ENCODE results near the gene MOCS2. TPM values are rescaled to one million over a fixed set of nuclear protein-coding genes. Genes with fewer than 3 reads are reported as not detected.

The MOCS2 gene
- total and polyA plus RNA-seq, 9 of the 15 experiments (the other 6 are each of a cell fraction or from before 2014, with no cell fraction given), result 33.0 to 74.5 (median 48.4) TPM

DNA sequence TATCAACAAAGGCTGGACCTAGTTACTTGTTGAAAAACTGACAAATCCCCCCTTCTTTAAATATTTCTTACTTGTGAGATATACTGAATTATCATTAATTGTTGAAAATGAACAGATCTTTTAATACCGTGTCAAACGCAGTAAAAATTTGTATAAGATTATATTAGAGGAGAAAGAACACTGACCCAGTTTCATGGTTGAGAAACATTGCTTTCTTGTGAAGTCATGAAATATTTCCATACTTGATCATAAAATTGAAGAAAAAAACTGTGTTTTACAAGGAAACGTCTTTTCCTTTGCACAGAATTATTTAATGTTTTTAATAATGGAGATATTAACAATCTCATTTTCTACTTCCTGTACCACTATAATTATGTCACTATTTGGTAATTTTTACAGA is 45.8 kb downstream of the MOCS2 start (continued):
- no peak for TF ChIP-seq BRD9 (IDR thresholded peaks at IDR 0.05; ENCODE audit: low read depth, partially characterized antibody)
- TF ChIP-seq HEY1 (CRISPR knock-in tag; IDR thresholded peaks at IDR 0.05; ENCODE audit: borderline replicate concordance), result no peak

DNA sequence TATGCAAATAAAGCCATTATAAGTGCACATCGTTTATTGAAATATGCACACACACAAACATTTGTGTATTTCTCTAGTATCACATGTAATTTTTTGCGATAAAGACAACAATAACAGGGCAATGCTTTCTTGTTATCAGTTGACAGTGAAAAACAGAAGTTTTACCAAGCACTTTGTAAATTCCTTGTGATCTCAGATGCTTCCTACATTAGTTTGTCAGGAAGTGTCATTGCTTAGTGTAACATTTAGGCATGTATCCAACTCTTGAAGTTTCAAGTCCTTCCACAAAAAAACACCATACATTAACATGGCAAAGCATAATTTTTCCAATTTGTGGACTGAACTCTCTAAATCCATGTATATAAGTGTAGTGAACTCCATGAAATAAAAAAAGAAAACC is 46.4 kb downstream of the MOCS2 start:
- Histone ChIP-seq H3K79me2 (ENCODE audit: control insufficient read depth, insufficient read depth, low read length) (no peaks in the 10 kb centered on the region), H2AFZ (ENCODE audit: low read depth, low read length) (no peak overlapping the region), H3K27me3 (ENCODE audit: control insufficient read depth in 2 of 2, insufficient read depth in 2 of 2, low read length in 2 of 2) (peaks cover 0 to 1% of the 10 kb centered on the region in 2 experiments; a peak in 1 of 5 replicates), H3K9ac (ENCODE audit: insufficient read depth in 1 of 2, low read depth in 2 of 2, low read length in 2 of 2) (no peak overlapping the region), H3K4me1 (replicated peaks in 1 of 2; ENCODE audit: control insufficient read depth in 2 of 2, insufficient read depth in 2 of 2, low read length in 2 of 2) (no peaks in the 10 kb centered on the region), H3K27ac (ENCODE audit: extremely low read depth, low read depth, low read length) (no peak overlapping the region), H3K4me2 (ENCODE audit: insufficient read depth, low read length) (no peak overlapping the region), H3K36me3 (ENCODE audit: control insufficient read depth, insufficient read depth, low read length) (no peaks in the 10 kb centered on the region), H3K9me3 (replicated peaks; ENCODE audit: control insufficient read depth, insufficient read depth, low read depth, low read length) (no peaks in the 10 kb centered on the region), H3K9me1 (ENCODE audit: control insufficient read depth, insufficient read depth, low read length) (no peaks in the 10 kb centered on the region), H3K4me3 (no peak overlapping the region), H4K20me1 (replicated peaks; ENCODE audit: control insufficient read depth, insufficient read depth, low read length) (no peaks in the 10 kb centered on the region; the same call in 1 of the 2 replicates)
- POLR2A ChIA-PET, result no interaction called here
- CTCF ChIA-PET (ENCODE audit: low intra/inter-chr PET ratio), result no interaction called here
- WGBS (ENCODE audit: insufficient coverage, low coverage, missing lambda C conversion rate), result 0% methylated on average over 2 of the region's 2 CpGs
- intact Hi-C loops (cut with micrococcal nuclease), result no loop called here
- FAIRE-seq (no peak), DNase-seq (ENCODE audit: extremely low read depth in 1 of 4, low spot score in 3 of 4) (no peak), ATAC-seq (no peak)
- in situ Hi-C loops (cut with MboI), result no loop called here
- no TSS peak for BruUV-seq (replicated peaks)
- no peak for TF ChIP-seq RBM34 (IDR thresholded peaks at IDR 0.05; ENCODE audit: borderline replicate concordance, insufficient read depth, low read length)
- TF ChIP-seq ZNF224 (CRISPR knock-in tag; IDR thresholded peaks at IDR 0.05), result no peak
- TF ChIP-seq, protein P1, sequence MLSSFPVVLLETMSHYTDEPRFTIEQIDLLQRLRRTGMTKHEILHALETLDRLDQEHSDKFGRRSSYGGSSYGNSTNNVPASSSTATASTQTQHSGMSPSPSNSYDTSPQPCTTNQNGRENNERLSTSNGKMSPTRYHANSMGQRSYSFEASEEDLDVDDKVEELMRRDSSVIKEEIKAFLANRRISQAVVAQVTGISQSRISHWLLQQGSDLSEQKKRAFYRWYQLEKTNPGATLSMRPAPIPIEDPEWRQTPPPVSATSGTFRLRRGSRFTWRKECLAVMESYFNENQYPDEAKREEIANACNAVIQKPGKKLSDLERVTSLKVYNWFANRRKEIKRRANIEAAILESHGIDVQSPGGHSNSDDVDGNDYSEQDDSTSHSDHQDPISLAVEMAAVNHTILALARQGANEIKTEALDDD (IDR thresholded peaks at IDR 0.05), result no peak
- no peak for TF ChIP-seq SMARCA4 (IDR thresholded peaks at IDR 0.05)
- TF ChIP-seq, protein P2, sequence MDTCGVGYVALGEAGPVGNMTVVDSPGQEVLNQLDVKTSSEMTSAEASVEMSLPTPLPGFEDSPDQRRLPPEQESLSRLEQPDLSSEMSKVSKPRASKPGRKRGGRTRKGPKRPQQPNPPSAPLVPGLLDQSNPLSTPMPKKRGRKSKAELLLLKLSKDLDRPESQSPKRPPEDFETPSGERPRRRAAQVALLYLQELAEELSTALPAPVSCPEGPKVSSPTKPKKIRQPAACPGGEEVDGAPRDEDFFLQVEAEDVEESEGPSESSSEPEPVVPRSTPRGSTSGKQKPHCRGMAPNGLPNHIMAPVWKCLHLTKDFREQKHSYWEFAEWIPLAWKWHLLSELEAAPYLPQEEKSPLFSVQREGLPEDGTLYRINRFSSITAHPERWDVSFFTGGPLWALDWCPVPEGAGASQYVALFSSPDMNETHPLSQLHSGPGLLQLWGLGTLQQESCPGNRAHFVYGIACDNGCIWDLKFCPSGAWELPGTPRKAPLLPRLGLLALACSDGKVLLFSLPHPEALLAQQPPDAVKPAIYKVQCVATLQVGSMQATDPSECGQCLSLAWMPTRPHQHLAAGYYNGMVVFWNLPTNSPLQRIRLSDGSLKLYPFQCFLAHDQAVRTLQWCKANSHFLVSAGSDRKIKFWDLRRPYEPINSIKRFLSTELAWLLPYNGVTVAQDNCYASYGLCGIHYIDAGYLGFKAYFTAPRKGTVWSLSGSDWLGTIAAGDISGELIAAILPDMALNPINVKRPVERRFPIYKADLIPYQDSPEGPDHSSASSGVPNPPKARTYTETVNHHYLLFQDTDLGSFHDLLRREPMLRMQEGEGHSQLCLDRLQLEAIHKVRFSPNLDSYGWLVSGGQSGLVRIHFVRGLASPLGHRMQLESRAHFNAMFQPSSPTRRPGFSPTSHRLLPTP (IDR thresholded peaks at IDR 0.05; ENCODE audit: borderline replicate concordance, extremely low read depth, insufficient read length), result no peak
- TF ChIP-seq ZNF165 (CRISPR knock-in tag; IDR thresholded peaks at IDR 0.05; ENCODE audit: borderline replicate concordance), result no peak
- no peak for TF ChIP-seq ZNF311 (CRISPR knock-in tag; IDR thresholded peaks at IDR 0.05)
- no peak for TF ChIP-seq KDM1A (IDR thresholded peaks at IDR 0.05)
- TF ChIP-seq HINFP (tag; conservative IDR thresholded peaks at IDR 0.05; ENCODE audit: low read depth), result no peak
- TF ChIP-seq KLF16 (IDR thresholded peaks at IDR 0.05), result no peak
- TF ChIP-seq FOXA1 (IDR thresholded peaks at IDR 0.05; ENCODE audit: borderline replicate concordance), result no peak
- TF ChIP-seq, protein P3, sequence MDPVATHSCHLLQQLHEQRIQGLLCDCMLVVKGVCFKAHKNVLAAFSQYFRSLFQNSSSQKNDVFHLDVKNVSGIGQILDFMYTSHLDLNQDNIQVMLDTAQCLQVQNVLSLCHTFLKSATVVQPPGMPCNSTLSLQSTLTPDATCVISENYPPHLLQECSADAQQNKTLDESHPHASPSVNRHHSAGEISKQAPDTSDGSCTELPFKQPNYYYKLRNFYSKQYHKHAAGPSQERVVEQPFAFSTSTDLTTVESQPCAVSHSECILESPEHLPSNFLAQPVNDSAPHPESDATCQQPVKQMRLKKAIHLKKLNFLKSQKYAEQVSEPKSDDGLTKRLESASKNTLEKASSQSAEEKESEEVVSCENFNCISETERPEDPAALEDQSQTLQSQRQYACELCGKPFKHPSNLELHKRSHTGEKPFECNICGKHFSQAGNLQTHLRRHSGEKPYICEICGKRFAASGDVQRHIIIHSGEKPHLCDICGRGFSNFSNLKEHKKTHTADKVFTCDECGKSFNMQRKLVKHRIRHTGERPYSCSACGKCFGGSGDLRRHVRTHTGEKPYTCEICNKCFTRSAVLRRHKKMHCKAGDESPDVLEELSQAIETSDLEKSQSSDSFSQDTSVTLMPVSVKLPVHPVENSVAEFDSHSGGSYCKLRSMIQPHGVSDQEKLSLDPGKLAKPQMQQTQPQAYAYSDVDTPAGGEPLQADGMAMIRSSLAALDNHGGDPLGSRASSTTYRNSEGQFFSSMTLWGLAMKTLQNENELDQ (CRISPR knock-in tag; IDR thresholded peaks at IDR 0.05; ENCODE audit: borderline replicate concordance), result no peak
- TF ChIP-seq RFX5 (IDR thresholded peaks at IDR 0.05; ENCODE audit: low read depth, low read length), result no peak

Data from K562 (cell line).